Activated CD4-positive, alpha-beta T cell treated with anti-CD3 and anti-CD28 coated beads for 1 hour (primary cell): ENCODE measurements around the gene CCDC88C.

ENCODE experiments used
- DNase-seq: peaks from one replicate; pipeline ENCODE4 v3.0.0-alpha.2; 2020

The CCDC88C gene

GRCh38 chr14:91305650-91306431 lies 111.8 kb downstream of the CCDC88C start:
- DNase-seq, result no peak

- no peak for DNase-seq
Observed at GRCh38 chr14:91303924-91304229, 113.7 kb downstream of the CCDC88C start.

GRCh38 chr14:91303091-91303923 lies 114.3 kb downstream of the CCDC88C start:
- DNase-seq, result no peak

GRCh38 chr14:91302391-91302790 lies 115.2 kb downstream of the CCDC88C start:
- DNase-seq, result no peak

GRCh38 chr14:91300957-91301356 lies 116.7 kb downstream of the CCDC88C start:
- no peak for DNase-seq

GRCh38 chr14:91300283-91300895 lies 117.2 kb downstream of the CCDC88C start:
- DNase-seq, result no peak

GRCh38 chr14:91299121-91300115 lies 118.2 kb downstream of the CCDC88C start:
- no peak for DNase-seq

- no peak for DNase-seq
Observed at GRCh38 chr14:91298576-91298975, 119.0 kb downstream of the CCDC88C start.

GRCh38 chr14:91297081-91297711 lies 120.4 kb downstream of the CCDC88C start:
- no peak for DNase-seq

- DNase-seq, result no peak
Observed at GRCh38 chr14:91295851-91296796, 121.5 kb downstream of the CCDC88C start.

GRCh38 chr14:91295276-91295845 lies 122.3 kb downstream of the CCDC88C start:
- no peak for DNase-seq

GRCh38 chr14:91294153-91294552 lies 123.5 kb downstream of the CCDC88C start:
- no peak for DNase-seq

- DNase-seq, result no peak
Observed at GRCh38 chr14:91293281-91293680, 124.3 kb downstream of the CCDC88C start.

- DNase-seq, result no peak
Observed at GRCh38 chr14:91292491-91292890, 125.1 kb downstream of the CCDC88C start.

GRCh38 chr14:91291786-91292405 lies 125.7 kb downstream of the CCDC88C start:
- no peak for DNase-seq

GRCh38 chr14:91290986-91291385 lies 126.6 kb downstream of the CCDC88C start:
- no peak for DNase-seq

- no peak for DNase-seq
Observed at GRCh38 chr14:91289464-91289863, 128.2 kb downstream of the CCDC88C start.

GRCh38 chr14:91288876-91289275 lies 128.7 kb downstream of the CCDC88C start:
- no peak for DNase-seq

GRCh38 chr14:91286530-91286937 lies 131.1 kb downstream of the CCDC88C start:
- peak; percentile 68 for DNase-seq
